ENCODE data around the gene PLS3. TPM values are rescaled to one million over a fixed set of nuclear protein-coding genes. Genes with fewer than 3 reads are reported as not detected.

PLS3 gene
- total RNA-seq, 1 experiment from 2014 or later: 88.2 TPM

GRCh38 chrX:115697806-115698205, 136.8 kb downstream of the PLS3 start:
- CTCF ChIA-PET: no interaction called here

More at GRCh38 chrX:115697806-115698205, 136.8 kb downstream of the PLS3 start:
- no peak for TF ChIP-seq CTCF (conservative IDR thresholded peaks at IDR 0.05; ENCODE audit: low read depth, low read length)
- no peak for TF ChIP-seq EZH2 (IDR thresholded peaks at IDR 0.05; ENCODE audit: borderline replicate concordance, low read depth, low read length, poor library complexity, severe bottlenecking)
- H3K4me3 ChIP-seq (ENCODE audit: low read depth, low read length, poor library complexity, severe bottlenecking): no peak overlapping the region
- DNase-seq (ENCODE audit: low spot score): no peak
- H3K27ac ChIP-seq (ENCODE audit: low read depth, low read length, poor library complexity, severe bottlenecking): no peak overlapping the region
- BruUV-seq (replicated peaks): no TSS peak
- POLR2A ChIA-PET (ENCODE audit: low non-redundant PET): no interaction called here
- no peaks in the 10 kb centered on the region for H3K9me3 ChIP-seq (ENCODE audit: low read depth, low read length, poor library complexity, severe bottlenecking)
- no peaks in the 10 kb centered on the region for H3K36me3 ChIP-seq (ENCODE audit: insufficient read depth, low read length, poor library complexity, severe bottlenecking)
- no peaks in the 10 kb centered on the region for H3K4me1 ChIP-seq (ENCODE audit: insufficient read depth, low read length, poor library complexity, severe bottlenecking)
- intact Hi-C loops (cut with micrococcal nuclease; ENCODE audit: unreplicated experiment): no loop called here
- H3K27me3 ChIP-seq (replicated peaks; ENCODE audit: insufficient read depth, low read depth, low read length, poor library complexity): peaks cover 14% of the 10 kb centered on the region

Measured in A673 (cell line).